B cell (primary cell): ENCODE measurements around the gene DUSP16. TPM values are rescaled to one million over a fixed set of nuclear protein-coding genes. Genes with fewer than 3 reads are reported as not detected.

Experiments used
- ATAC-seq: fragments of 200-7000 bp; cut with Tn5 transposase; one replicate; pipeline ENCODE4 v1.10.0; 2021; ENCODE audit warnings: low read depth, mild to moderate bottlenecking, moderate number of reproducible peaks, moderate library complexity
- CTCF ChIA-PET: fragments of 350-600 bp; sonication (Branson Sonifier 250); formaldehyde crosslinking; loops from one replicate; lab custom pipeline; 2021; ENCODE audit warnings: antibody characterized with exemption, inconsistent platforms; lab: Charles Lee
- POLR2A ChIA-PET: fragments of 350-600 bp; sonication (Branson Sonifier 250); formaldehyde crosslinking; loops from one replicate; lab custom pipeline; 2021; ENCODE audit warnings: antibody characterized with exemption; lab: Charles Lee
- DNase-seq: peaks from one replicate; pipeline ENCODE4 v3.0.0; 2013
- H2AFZ ChIP-seq: 2 replicates; pipeline ENCODE4 v1.6.1; 2012; ENCODE audit warnings: mild to moderate bottlenecking, low read depth, low read length; ENCODE audit not compliant: insufficient read depth, poor library complexity, severe bottlenecking
- H3K27ac ChIP-seq, 2 donors: 1 replicate in 1 of 2; 2 replicates in 1 of 2; pipeline ENCODE4 v1.5.1; 2012 to 2013; ENCODE audit warnings: low read length in 2 of 2, mild to moderate bottlenecking in 2 of 2, moderate library complexity in 1 of 2
- H3K27me3 ChIP-seq, 4 experiments: fragments of 200-600 bp in 1 of 4; sonication (generic) in 1 of 4; replicated peaks in 1 of 4; 1 replicate in 2 of 4; 2 replicates in 2 of 4; pipeline versions ENCODE4 v1.6.1 to v1.7.0; 2013 to 2016; ENCODE audit warnings: low read length in 3 of 4, mild to moderate bottlenecking in 2 of 4, mixed read lengths in 1 of 4, moderate library complexity in 1 of 4; ENCODE audit not compliant: insufficient read depth in 4 of 4, control insufficient read depth in 3 of 4; ENCODE audit errors: control extremely low read depth in 1 of 4
- H3K36me3 ChIP-seq, 2 experiments: replicated peaks in 1 of 2; 1 replicate in 1 of 2; 2 replicates in 1 of 2; pipeline versions ENCODE4 v1.6.1 to v1.7.1; 2013; ENCODE audit warnings: low read length in 1 of 2; ENCODE audit not compliant: insufficient read depth in 2 of 2, control insufficient read depth in 1 of 2; ENCODE audit errors: control extremely low read depth in 1 of 2, extremely low read depth in 1 of 2
- H3K4me1 ChIP-seq, 2 donors: fragments of 200-600 bp in 1 of 2; sonication (generic) in 1 of 2; 1 replicate in 1 of 2; 2 replicates in 1 of 2; pipeline versions ENCODE4 v1.5.1 to v1.6.1; 2013 to 2017; ENCODE audit warnings: low read length in 2 of 2; ENCODE audit not compliant: control insufficient read depth in 2 of 2, insufficient read depth in 2 of 2
- H3K4me2 ChIP-seq: replicated peaks from 2 replicates; pipeline ENCODE3; 2012; ENCODE audit warnings: mild to moderate bottlenecking, low read depth, low read length; ENCODE audit not compliant: poor library complexity, severe bottlenecking
- H3K4me3 ChIP-seq, 5 experiments: fragments of 200-600 bp in 1 of 5; sonication (generic) in 1 of 5; 1 replicate in 3 of 5; 2 replicates in 2 of 5; pipeline versions ENCODE4 v1.5.1 to v1.7.0; 2011 to 2016; ENCODE audit warnings: low read length in 4 of 5, mild to moderate bottlenecking in 4 of 5, low read depth in 2 of 5, control low read depth in 1 of 5, moderate library complexity in 1 of 5; ENCODE audit not compliant: insufficient read depth in 1 of 5; ENCODE audit errors: control extremely low read depth in 1 of 5, extremely low read depth in 1 of 5
- H3K79me2 ChIP-seq: fragments of 200-600 bp; sonication (generic); one replicate; pipeline ENCODE4 v1.6.0; 2016; ENCODE audit warnings: low read length; ENCODE audit not compliant: control insufficient read depth, insufficient read depth
- H3K9ac ChIP-seq: fragments of 200-600 bp; sonication (generic); 2 replicates; pipeline ENCODE4 v1.6.1; 2017; ENCODE audit warnings: mild to moderate bottlenecking, low read length, moderate library complexity
- H3K9me3 ChIP-seq, 3 donors: one replicate each; pipeline versions ENCODE4 v1.6.1 to v1.7.1; 2013; ENCODE audit warnings: low read length in 2 of 3; ENCODE audit not compliant: control insufficient read depth in 2 of 3, insufficient read depth in 1 of 3; ENCODE audit errors: control extremely low read depth in 1 of 3
- H4K20me1 ChIP-seq: 2 replicates; pipeline ENCODE4 v1.6.0; 2012; ENCODE audit warnings: mild to moderate bottlenecking, low read length; ENCODE audit not compliant: insufficient read depth, control insufficient read depth, poor library complexity, severe bottlenecking
- H3K27ac Mint-ChIP-seq: one replicate; pipeline ENCODE4 v1.8.0; 2021; ENCODE audit warnings: mixed read lengths
- H3K27me3 Mint-ChIP-seq: one replicate; pipeline ENCODE4 v1.8.0; 2021; ENCODE audit warnings: mixed read lengths
- H3K4me1 Mint-ChIP-seq: one replicate; pipeline ENCODE4 v1.8.0; 2021; ENCODE audit warnings: mixed read lengths
- H3K4me3 Mint-ChIP-seq: one replicate; pipeline ENCODE4 v1.8.0; 2021; ENCODE audit warnings: mixed read lengths
- H3K9me3 Mint-ChIP-seq: one replicate; pipeline ENCODE4 v1.8.0; 2022; ENCODE audit warnings: mixed read lengths; ENCODE audit not compliant: insufficient read depth
- EZH2 ChIP-seq: IDR thresholded peaks from 2 replicates; pipeline ENCODE4 v1.6.1; 2012; ENCODE audit warnings: borderline replicate concordance, low read depth, mild to moderate bottlenecking, moderate library complexity, low read length; ENCODE audit not compliant: insufficient read depth, poor library complexity, severe bottlenecking
- WGBS: methylation state at CpG from one replicate; pipeline ENCODE4 v1.1.5; 2013; ENCODE audit warnings: missing lambda C conversion rate; ENCODE audit not compliant: insufficient coverage; 5-methylcytosine and 5-hydroxymethylcytosine counted together
- intact Hi-C: fragments of 100-400 bp; cut with micrococcal nuclease; formaldehyde crosslinking; loops from one replicate; pipeline ENCODE4 v1.10.0; 2022
- polyA plus RNA-seq: library from polyadenylated mRNA; depleted of rRNA; stranded (reverse); fragments of >200 nt; gene quantifications from 2 replicates; pipeline ENCODE4 v1.2.3, GENCODE V29; 2012
- total RNA-seq, 2 donors: library from RNA; stranded (reverse); fragments of 120-200 nt in 1 of 2; gene quantifications; 1 replicate in 1 of 2; 2 replicates in 1 of 2; pipeline versions ENCODE4 v1.2.3 to v1.2.4, GENCODE V29; 2013 to 2022
- TF ChIP-seq, protein P1 (sequence below): fragments of 200-600 bp; IDR thresholded peaks from one replicate; pipeline ENCODE4 v1.8.0; 2022; ENCODE audit warnings: antibody characterized with exemption, mild to moderate bottlenecking

The DUSP16 gene
- total and polyA plus RNA-seq, 2 donors (not counting 1 experiment from before 2014, with no cell fraction given) = 0.37 to 5.6 TPM

- TF ChIP-seq, protein P1, sequence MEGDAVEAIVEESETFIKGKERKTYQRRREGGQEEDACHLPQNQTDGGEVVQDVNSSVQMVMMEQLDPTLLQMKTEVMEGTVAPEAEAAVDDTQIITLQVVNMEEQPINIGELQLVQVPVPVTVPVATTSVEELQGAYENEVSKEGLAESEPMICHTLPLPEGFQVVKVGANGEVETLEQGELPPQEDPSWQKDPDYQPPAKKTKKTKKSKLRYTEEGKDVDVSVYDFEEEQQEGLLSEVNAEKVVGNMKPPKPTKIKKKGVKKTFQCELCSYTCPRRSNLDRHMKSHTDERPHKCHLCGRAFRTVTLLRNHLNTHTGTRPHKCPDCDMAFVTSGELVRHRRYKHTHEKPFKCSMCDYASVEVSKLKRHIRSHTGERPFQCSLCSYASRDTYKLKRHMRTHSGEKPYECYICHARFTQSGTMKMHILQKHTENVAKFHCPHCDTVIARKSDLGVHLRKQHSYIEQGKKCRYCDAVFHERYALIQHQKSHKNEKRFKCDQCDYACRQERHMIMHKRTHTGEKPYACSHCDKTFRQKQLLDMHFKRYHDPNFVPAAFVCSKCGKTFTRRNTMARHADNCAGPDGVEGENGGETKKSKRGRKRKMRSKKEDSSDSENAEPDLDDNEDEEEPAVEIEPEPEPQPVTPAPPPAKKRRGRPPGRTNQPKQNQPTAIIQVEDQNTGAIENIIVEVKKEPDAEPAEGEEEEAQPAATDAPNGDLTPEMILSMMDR = no peak
- TF ChIP-seq EZH2 = no peak
- no peak for DNase-seq
- Mint-ChIP-seq H3K4me1 (peaks cover 24% of the 10 kb centered on the region), H3K9me3 (no peaks in the 10 kb centered on the region), H3K27me3 (no peaks in the 10 kb centered on the region), H3K4me3 (no peak overlapping the region), H3K27ac (no peak overlapping the region)
- no CpG with 5 or more reads among the region's 3 CpGs for WGBS
- Histone ChIP-seq H3K27me3 (no peaks in the 10 kb centered on the region), H3K4me3 (no peak overlapping the region), H3K4me1 (peaks cover 6 to 7% of the 10 kb centered on the region in 2 donors), H4K20me1 (no peaks in the 10 kb centered on the region), H3K79me2 (no peaks in the 10 kb centered on the region), H3K27ac (no peak overlapping the region), H3K36me3 (no peaks in the 10 kb centered on the region), H2AFZ (no peak overlapping the region), H3K9me3 (no peaks in the 10 kb centered on the region), H3K9ac (no peak overlapping the region), H3K4me2 (no peak overlapping the region)
- CTCF ChIA-PET = interaction anchor here (1.2 kb wide), 1 partner anchor 254 kb away, joined by 3 read pairs; no protein-coding TSS in a partner anchor
- intact Hi-C loops = loop anchor here (5.0 kb wide), 1 partner anchor 79 kb away; the partner anchor contains the start of gene DUSP16
- POLR2A ChIA-PET = no interaction called here
- no peak for ATAC-seq
Observed at GRCh38 chr12:12483438-12483837, 79.2 kb downstream of the DUSP16 start.

DNA sequence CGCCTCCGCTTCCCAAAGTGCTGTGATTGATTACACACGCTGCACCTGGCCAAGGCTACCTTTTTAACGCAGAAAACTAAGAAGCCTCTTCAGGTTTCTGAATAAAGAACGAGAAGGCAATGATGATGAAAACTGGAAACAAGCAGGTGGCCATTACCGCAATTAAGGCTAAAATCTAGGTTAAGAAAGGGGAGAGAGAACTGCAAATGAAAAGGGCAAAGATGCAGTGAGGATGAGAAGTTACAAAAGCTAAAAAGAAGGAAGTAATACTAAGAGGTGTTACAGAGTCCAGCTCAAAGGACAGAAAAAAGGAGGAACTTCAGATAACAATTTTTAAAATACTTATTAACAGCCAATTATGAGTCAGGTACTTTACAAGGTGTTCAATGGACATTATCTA is 79.7 kb downstream of the DUSP16 start:
- 87% methylated on average over 5 of the region's 6 CpGs for WGBS
- Mint-ChIP-seq H3K9me3 (no peaks in the 10 kb centered on the region), H3K27ac (peak overlapping the region; percentile 13), H3K4me3 (peak overlapping the region; percentile 2), H3K4me1 (peaks cover 24% of the 10 kb centered on the region), H3K27me3 (no peaks in the 10 kb centered on the region)
- H3K27me3 ChIP-seq = no peaks in the 10 kb centered on the region
- H3K4me1 ChIP-seq = peaks cover 6 to 7% of the 10 kb centered on the region in 2 donors
- no peak overlapping the region for H2AFZ ChIP-seq
- DNase-seq (peak; percentile 26), ATAC-seq (peak; percentile 29)
- H3K36me3 ChIP-seq = no peaks in the 10 kb centered on the region
- H3K9ac ChIP-seq = no peak overlapping the region
- CTCF ChIA-PET = interaction anchor here (1.2 kb wide), 1 partner anchor 254 kb away, joined by 3 read pairs; no protein-coding TSS in a partner anchor
- no peak overlapping the region for H3K4me2 ChIP-seq
- POLR2A ChIA-PET = no interaction called here
- no peaks in the 10 kb centered on the region for H3K79me2 ChIP-seq
- peak overlapping the region in 1 of 2 donors; percentile 41 for H3K27ac ChIP-seq
- no peaks in the 10 kb centered on the region for H4K20me1 ChIP-seq
- intact Hi-C loops = loop anchor here (5.0 kb wide), 1 partner anchor 79 kb away; the partner anchor contains the start of gene DUSP16
- no peak for TF ChIP-seq EZH2
- TF ChIP-seq, protein P1 = no peak
- H3K4me3 ChIP-seq = no peak overlapping the region
- no peaks in the 10 kb centered on the region for H3K9me3 ChIP-seq
